CD4-positive, alpha-beta T cell (primary cell): ENCODE results near the gene CNKSR3. TPM values are rescaled to one million over a fixed set of nuclear protein-coding genes. Genes with fewer than 3 reads are reported as not detected.

Experiments used
- ATAC-seq: fragments of 200-7000 bp; cut with Tn5 transposase; one replicate; pipeline ENCODE4 v1.10.0; 2022; ENCODE audit warnings: mild to moderate bottlenecking; ENCODE audit not compliant: poor library complexity
- CTCF ChIA-PET: fragments of 350-600 bp; sonication (Branson Sonifier 250); formaldehyde crosslinking; loops from one replicate; lab custom pipeline; 2021; ENCODE audit warnings: antibody characterized with exemption, inconsistent platforms; lab: Charles Lee
- POLR2A ChIA-PET: fragments of 350-600 bp; sonication (Branson Sonifier 250); formaldehyde crosslinking; loops from one replicate; lab custom pipeline; 2021; ENCODE audit warnings: antibody characterized with exemption, inconsistent platforms; lab: Charles Lee
- DNase-seq, 14 experiments: peaks; one replicate each; pipeline ENCODE4 v3.0.0-alpha.2; 2013 to 2020; ENCODE audit warnings: mixed read lengths in 2 of 14
- H3K27ac ChIP-seq, 2 donors: one replicate each; pipeline versions ENCODE4 v1.5.1 to v1.7.0; 2013; ENCODE audit warnings: low read length in 2 of 2, low read depth in 1 of 2, mild to moderate bottlenecking in 1 of 2
- H3K27me3 ChIP-seq, 2 experiments: 1 replicate in 1 of 2; 2 replicates in 1 of 2; pipeline versions ENCODE4 v1.6.1 to v1.7.0; 2013; ENCODE audit warnings: low read length in 2 of 2, control low read depth in 1 of 2, mild to moderate bottlenecking in 1 of 2, moderate library complexity in 1 of 2; ENCODE audit not compliant: insufficient read depth in 2 of 2, control insufficient read depth in 1 of 2
- H3K36me3 ChIP-seq: one replicate; pipeline ENCODE4 v1.6.1; 2013; ENCODE audit warnings: low read length, control low read depth; ENCODE audit not compliant: insufficient read depth
- H3K4me1 ChIP-seq: one replicate; pipeline ENCODE4 v1.6.1; 2013; ENCODE audit warnings: low read length, control low read depth; ENCODE audit not compliant: insufficient read depth
- H3K4me3 ChIP-seq: one replicate; pipeline ENCODE4 v1.5.1; 2013; ENCODE audit warnings: mild to moderate bottlenecking, low read length, moderate library complexity
- H3K9me3 ChIP-seq, 2 experiments: 1 replicate in 1 of 2; 2 replicates in 1 of 2; pipeline versions ENCODE4 v1.6.1 to v1.7.0; 2013; ENCODE audit warnings: low read length in 2 of 2, mild to moderate bottlenecking in 2 of 2, control low read depth in 1 of 2, moderate library complexity in 1 of 2; ENCODE audit not compliant: control insufficient read depth in 1 of 2, insufficient read depth in 1 of 2
- H3K27ac Mint-ChIP-seq: one replicate; pipeline ENCODE4 v1.8.0; 2020; ENCODE audit warnings: mixed read lengths
- H3K27me3 Mint-ChIP-seq: one replicate; pipeline ENCODE4 v1.8.0; 2021; ENCODE audit warnings: mixed read lengths
- H3K36me3 Mint-ChIP-seq: one replicate; pipeline ENCODE4 v1.8.0; 2021; ENCODE audit warnings: low read depth, mixed read lengths
- H3K4me1 Mint-ChIP-seq: one replicate; pipeline ENCODE4 v1.8.0; 2021; ENCODE audit warnings: low read depth, mixed read lengths
- H3K4me3 Mint-ChIP-seq: one replicate; pipeline ENCODE4 v1.8.0; 2020; ENCODE audit warnings: mild to moderate bottlenecking, mixed read lengths
- H3K9me3 Mint-ChIP-seq: one replicate; pipeline ENCODE4 v1.8.0; 2020; ENCODE audit warnings: mixed read lengths
- intact Hi-C, 2 experiments: fragments of 100-400 bp; cut with DNase I in 1 of 2; cut with micrococcal nuclease in 1 of 2; formaldehyde crosslinking; loops; one replicate each; pipeline versions ENCODE4 v1.15.1 to v1.9.0; 2023 to 2025; cut with DNase I, micrococcal nuclease
- total RNA-seq, 174 experiments: library from RNA in 2 of 174; stranded (reverse) in 2 of 174; gene quantifications; one replicate each; pipeline ENCODE4 v1.2.3 and lab custom pipeline; 2021 to 2026
- TF ChIP-seq, protein P1 (sequence below): fragments of 200-600 bp; IDR thresholded peaks from one replicate; pipeline ENCODE4 v1.8.0; 2022; ENCODE audit warnings: antibody characterized with exemption, mild to moderate bottlenecking

CNKSR3 gene
- total RNA-seq, 2 experiments from 2014 or later = 0.14 TPM; not detected in 1

DNA sequence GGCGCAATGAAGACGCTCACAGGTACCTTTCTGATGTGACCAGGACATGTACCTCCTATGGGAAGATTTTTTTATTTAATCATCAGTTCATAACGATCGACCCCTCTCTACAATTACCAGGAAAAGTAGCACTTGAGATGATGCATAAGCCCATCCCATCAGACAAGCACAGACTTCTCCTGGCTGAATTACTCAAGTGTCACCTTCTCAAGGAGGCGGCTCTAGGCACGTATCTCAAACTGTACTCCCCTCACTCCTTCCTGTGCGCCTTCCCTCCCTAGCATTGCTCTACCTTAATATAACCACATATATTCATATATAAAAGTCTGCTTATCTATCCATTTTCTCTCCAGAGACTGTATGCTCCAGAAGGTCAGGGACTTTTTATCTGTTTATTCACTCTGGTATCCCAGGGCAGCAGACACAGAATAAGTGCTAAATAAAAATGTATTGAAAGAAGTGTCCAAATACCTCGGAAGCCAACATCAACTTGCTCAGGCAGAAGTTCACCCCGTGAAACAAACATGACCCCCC lies 71.5 kb downstream of the CNKSR3 start:
- intact Hi-C loops = no loop called here
- H3K9me3 Mint-ChIP-seq = no peaks in the 10 kb centered on the region
- no peak overlapping the region for H3K27ac Mint-ChIP-seq
- CTCF ChIA-PET = no interaction called here
- no peak overlapping the region for H3K4me3 ChIP-seq
- ATAC-seq (no peak), DNase-seq (no peak)
- H3K36me3 ChIP-seq = no peaks in the 10 kb centered on the region
- peaks cover 0 to 5% of the 10 kb centered on the region in 2 experiments for H3K9me3 ChIP-seq
- H3K27me3 ChIP-seq = peaks cover 2 to 7% of the 10 kb centered on the region in 2 experiments
- POLR2A ChIA-PET = no interaction called here
- H3K36me3 Mint-ChIP-seq = no peaks in the 10 kb centered on the region
- no peak overlapping the region for H3K27ac ChIP-seq
- H3K4me1 ChIP-seq = no peaks in the 10 kb centered on the region
- H3K27me3 Mint-ChIP-seq = peaks cover 4% of the 10 kb centered on the region
- no peak overlapping the region for H3K4me3 Mint-ChIP-seq
- TF ChIP-seq, protein P1, sequence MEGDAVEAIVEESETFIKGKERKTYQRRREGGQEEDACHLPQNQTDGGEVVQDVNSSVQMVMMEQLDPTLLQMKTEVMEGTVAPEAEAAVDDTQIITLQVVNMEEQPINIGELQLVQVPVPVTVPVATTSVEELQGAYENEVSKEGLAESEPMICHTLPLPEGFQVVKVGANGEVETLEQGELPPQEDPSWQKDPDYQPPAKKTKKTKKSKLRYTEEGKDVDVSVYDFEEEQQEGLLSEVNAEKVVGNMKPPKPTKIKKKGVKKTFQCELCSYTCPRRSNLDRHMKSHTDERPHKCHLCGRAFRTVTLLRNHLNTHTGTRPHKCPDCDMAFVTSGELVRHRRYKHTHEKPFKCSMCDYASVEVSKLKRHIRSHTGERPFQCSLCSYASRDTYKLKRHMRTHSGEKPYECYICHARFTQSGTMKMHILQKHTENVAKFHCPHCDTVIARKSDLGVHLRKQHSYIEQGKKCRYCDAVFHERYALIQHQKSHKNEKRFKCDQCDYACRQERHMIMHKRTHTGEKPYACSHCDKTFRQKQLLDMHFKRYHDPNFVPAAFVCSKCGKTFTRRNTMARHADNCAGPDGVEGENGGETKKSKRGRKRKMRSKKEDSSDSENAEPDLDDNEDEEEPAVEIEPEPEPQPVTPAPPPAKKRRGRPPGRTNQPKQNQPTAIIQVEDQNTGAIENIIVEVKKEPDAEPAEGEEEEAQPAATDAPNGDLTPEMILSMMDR = no peak
- H3K4me1 Mint-ChIP-seq = no peaks in the 10 kb centered on the region

DNA sequence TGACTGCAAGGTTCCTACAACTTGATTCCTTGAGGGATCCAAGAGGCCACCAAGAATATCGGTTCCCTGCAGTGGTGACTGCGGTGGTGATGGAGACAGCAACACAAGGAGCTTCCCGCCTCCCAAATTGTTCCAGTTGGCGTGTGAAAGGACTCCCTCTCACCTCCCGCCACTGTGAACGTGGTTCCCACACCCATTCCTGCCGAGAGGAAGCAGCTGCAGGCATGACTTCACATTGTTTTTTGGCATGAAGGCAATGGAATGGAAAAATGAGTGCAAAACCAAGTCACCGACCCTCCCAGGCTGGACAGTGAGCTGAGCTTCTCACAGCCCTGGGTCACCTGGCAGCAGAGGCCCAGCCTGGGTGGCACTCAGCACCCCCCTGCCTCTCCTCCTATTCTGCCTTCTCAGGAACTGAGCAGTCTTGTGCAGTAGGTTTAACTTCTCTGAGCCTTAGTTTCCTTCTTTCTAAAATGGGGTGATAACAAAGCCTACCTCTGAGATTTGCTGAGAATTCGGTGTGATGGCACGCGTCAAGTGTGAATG lies 75.0 kb downstream of the CNKSR3 start:
- H3K4me1 ChIP-seq = no peaks in the 10 kb centered on the region
- H3K36me3 ChIP-seq = no peaks in the 10 kb centered on the region
- POLR2A ChIA-PET = no interaction called here
- H3K9me3 ChIP-seq = peaks cover 0 to 5% of the 10 kb centered on the region in 2 experiments
- Mint-ChIP-seq H3K36me3 (no peaks in the 10 kb centered on the region), H3K4me3 (no peak overlapping the region), H3K4me1 (no peaks in the 10 kb centered on the region), H3K27me3 (no peaks in the 10 kb centered on the region), H3K9me3 (peaks cover 7% of the 10 kb centered on the region), H3K27ac (no peak overlapping the region)
- H3K27ac ChIP-seq = no peak overlapping the region
- intact Hi-C loops = no loop called here
- ATAC-seq (no peak), DNase-seq (no peak)
- H3K27me3 ChIP-seq = no peaks in the 10 kb centered on the region
- TF ChIP-seq, protein P1 = no peak
- CTCF ChIA-PET = no interaction called here
- H3K4me3 ChIP-seq = no peak overlapping the region

DNA sequence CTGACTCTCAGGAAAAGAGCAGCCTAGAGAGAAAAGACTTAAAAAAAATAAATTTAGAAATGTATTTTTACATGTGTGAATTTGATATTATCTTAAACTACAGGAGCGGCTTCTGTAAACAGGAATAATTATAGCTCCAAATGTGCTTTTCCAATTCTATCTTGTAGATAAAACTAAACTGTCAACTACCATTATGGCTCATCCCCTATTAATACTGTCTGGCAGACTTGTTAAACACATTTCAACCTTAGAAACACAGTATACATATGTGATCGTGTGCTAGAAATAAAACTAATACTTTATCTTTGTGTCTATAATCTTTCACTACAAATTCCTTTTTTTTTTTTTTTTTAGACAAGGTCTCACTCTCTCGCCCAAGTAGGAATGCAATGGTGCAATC lies 75.8 kb downstream of the CNKSR3 start:
- no peaks in the 10 kb centered on the region for H3K4me1 ChIP-seq
- H3K27me3 Mint-ChIP-seq = no peaks in the 10 kb centered on the region
- no peaks in the 10 kb centered on the region for H3K36me3 Mint-ChIP-seq
- TF ChIP-seq, protein P1 = no peak
- ChIA-PET POLR2A (no interaction called here), CTCF (no interaction called here)
- H3K4me3 ChIP-seq = no peak overlapping the region
- ATAC-seq (no peak), DNase-seq (no peak)
- H3K27ac Mint-ChIP-seq = no peak overlapping the region
- H3K27me3 ChIP-seq = no peaks in the 10 kb centered on the region
- H3K4me3 Mint-ChIP-seq = no peak overlapping the region
- intact Hi-C loops = no loop called here
- peaks cover 7% of the 10 kb centered on the region for H3K9me3 Mint-ChIP-seq
- H3K9me3 ChIP-seq = peaks cover 0 to 5% of the 10 kb centered on the region in 2 experiments
- H3K4me1 Mint-ChIP-seq = no peaks in the 10 kb centered on the region
- no peaks in the 10 kb centered on the region for H3K36me3 ChIP-seq
- no peak overlapping the region for H3K27ac ChIP-seq
